GM23338 (cell line): ENCODE results near the gene NPHS1. TPM values are rescaled to one million over a fixed set of nuclear protein-coding genes. Genes with fewer than 3 reads are reported as not detected.

Experiments used
- ATAC-seq: fragments of 200-7000 bp; cut with Tn5 transposase; 3 replicates; pipeline ENCODE4 v1.9.1; 2020
- DNase-seq: peaks from one replicate; pipeline ENCODE4 v3.0.0-alpha.2; 2015; ENCODE audit warnings: low spot score
- H2AFZ ChIP-seq: fragments of 200-600 bp; sonication (generic); 2 replicates; pipeline ENCODE4 v1.8.0; 2016; ENCODE audit warnings: antibody characterized with exemption, mild to moderate bottlenecking, moderate library complexity
- H3F3A ChIP-seq: fragments of 200-600 bp; sonication (generic); replicated peaks from 2 replicates; pipeline ENCODE4 v1.8.0; 2017; ENCODE audit warnings: antibody characterized with exemption, mixed run types, low read depth
- H3K27ac ChIP-seq: fragments of 200-600 bp; sonication (generic); 2 replicates; pipeline ENCODE4 v1.6.1; 2016; ENCODE audit warnings: low read depth
- H3K27me3 ChIP-seq: fragments of 200-600 bp; sonication (generic); 2 replicates; pipeline ENCODE4 v1.8.0; 2016; ENCODE audit warnings: mild to moderate bottlenecking, mixed run types, moderate library complexity; ENCODE audit not compliant: insufficient read depth
- H3K36me3 ChIP-seq: fragments of 200-600 bp; sonication (generic); 2 replicates; pipeline ENCODE4 v1.8.0; 2016; ENCODE audit warnings: mild to moderate bottlenecking; ENCODE audit not compliant: insufficient read depth
- H3K4me1 ChIP-seq: fragments of 200-600 bp; sonication (generic); 2 replicates; pipeline ENCODE4 v1.8.0; 2016; ENCODE audit warnings: mild to moderate bottlenecking, moderate library complexity; ENCODE audit not compliant: insufficient read depth
- H3K4me2 ChIP-seq: fragments of 200-600 bp; sonication (generic); 2 replicates; pipeline ENCODE4 v1.7.1; 2017; ENCODE audit warnings: mixed run types
- H3K4me3 ChIP-seq: fragments of 200-600 bp; sonication (generic); 2 replicates; pipeline ENCODE4 v1.6.1; 2016; ENCODE audit warnings: mixed run types
- H3K79me2 ChIP-seq: fragments of 200-600 bp; sonication (generic); replicated peaks from 2 replicates; pipeline ENCODE4 v1.8.0; 2017; ENCODE audit warnings: mild to moderate bottlenecking; ENCODE audit not compliant: insufficient read depth
- H3K9me2 ChIP-seq: fragments of 200-600 bp; sonication (generic); 2 replicates; pipeline ENCODE4 v1.8.0; 2017; ENCODE audit not compliant: insufficient read depth
- H4K20me1 ChIP-seq: fragments of 200-600 bp; sonication (generic); replicated peaks from 2 replicates; pipeline ENCODE4 v1.8.0; 2017; ENCODE audit warnings: mild to moderate bottlenecking; ENCODE audit not compliant: insufficient read depth
- H3K27ac Mint-ChIP-seq: 2 replicates; pipeline ENCODE4 v1.8.0; 2020; ENCODE audit warnings: inconsistent platforms, mild to moderate bottlenecking, moderate library complexity, mixed read lengths
- H3K27me3 Mint-ChIP-seq: 3 replicates; pipeline ENCODE4 v1.8.0; 2022; ENCODE audit warnings: low read depth, mild to moderate bottlenecking, moderate library complexity, mixed read lengths, inconsistent platforms; ENCODE audit not compliant: insufficient read depth, poor library complexity
- H3K36me3 Mint-ChIP-seq: 3 replicates; pipeline ENCODE4 v1.8.0; 2021; ENCODE audit warnings: low read depth, mild to moderate bottlenecking, inconsistent platforms, moderate library complexity, mixed read lengths
- H3K4me1 Mint-ChIP-seq: 3 replicates; pipeline ENCODE4 v1.8.0; 2020; ENCODE audit warnings: mild to moderate bottlenecking, inconsistent platforms, mixed read lengths
- H3K4me3 Mint-ChIP-seq: 3 replicates; pipeline ENCODE4 v1.8.0; 2021; ENCODE audit warnings: moderate library complexity, mild to moderate bottlenecking, inconsistent platforms, mixed read lengths
- H3K9me3 Mint-ChIP-seq: 3 replicates; pipeline ENCODE4 v1.8.0; 2020; ENCODE audit warnings: moderate library complexity, mild to moderate bottlenecking, inconsistent platforms, mixed read lengths
- CREB1 ChIP-seq: fragments of 250-450 bp; sonication (Bioruptor Pico); IDR thresholded peaks from 2 replicates; pipeline ENCODE4 v1.5.0; 2020; ENCODE audit warnings: low read depth, mild to moderate bottlenecking, moderate library complexity
- CTCF ChIP-seq, 2 experiments: fragments of 200-600 bp in 1 of 2; sonication (generic) in 1 of 2; conservative IDR thresholded peaks; 2 replicates each; pipeline versions ENCODE4 v1.5.1 to v1.6.1; 2016 to 2017; ENCODE audit warnings: antibody characterized with exemption in 2 of 2, low read depth in 2 of 2, mild to moderate bottlenecking in 2 of 2, moderate library complexity in 1 of 2
- ETS1 ChIP-seq: IDR thresholded peaks from 2 replicates; pipeline ENCODE4 v1.6.1; 2016; ENCODE audit warnings: antibody characterized with exemption
- EZH2phosphoT487 ChIP-seq: fragments of 200-600 bp; sonication (generic); IDR thresholded peaks from one replicate; pipeline ENCODE4 v1.8.1; 2018; ENCODE audit warnings: antibody characterized with exemption; ENCODE audit not compliant: unreplicated experiment
- JUNB ChIP-seq: IDR thresholded peaks from one replicate; pipeline ENCODE4 v1.6.1; 2016; ENCODE audit warnings: antibody characterized with exemption; ENCODE audit not compliant: unreplicated experiment
- NANOG ChIP-seq: IDR thresholded peaks from 2 replicates; pipeline ENCODE4 v1.6.1; 2016; ENCODE audit warnings: antibody characterized with exemption, borderline replicate concordance
- POLR2AphosphoS5 ChIP-seq: IDR thresholded peaks from 2 replicates; pipeline ENCODE4 v1.6.1; 2016; ENCODE audit warnings: antibody characterized with exemption, low read depth
- REST ChIP-seq: IDR thresholded peaks from one replicate; pipeline ENCODE4 v1.6.1; 2018; ENCODE audit warnings: antibody characterized with exemption; ENCODE audit not compliant: unreplicated experiment
- STAT1 ChIP-seq: IDR thresholded peaks from one replicate; pipeline ENCODE4 v1.6.1; 2016; ENCODE audit warnings: antibody characterized with exemption; ENCODE audit not compliant: unreplicated experiment
- ZNF114 ChIP-seq: fragments of 250-450 bp; sonication (Bioruptor Pico); IDR thresholded peaks from 2 replicates; pipeline ENCODE4 v1.5.0; 2020; ENCODE audit warnings: mild to moderate bottlenecking, moderate library complexity
- ZNF331 ChIP-seq: fragments of 250-450 bp; sonication (Bioruptor Pico); IDR thresholded peaks from 2 replicates; pipeline ENCODE4 v1.5.0; 2020; ENCODE audit warnings: low read depth, mild to moderate bottlenecking, moderate library complexity
- polyA plus RNA-seq: library from polyadenylated mRNA; unstranded; fragments of >200 nt; fragmentation: Nextera tagmentation; extraction: Ambion mirVana; gene quantifications from 2 replicates; pipeline ENCODE4 v1.2.1, GENCODE V29; 2016
- total RNA-seq: library from RNA; depleted of rRNA; stranded (reverse); fragments of >200 nt; shearing (Covaris generic); gene quantifications from 2 replicates; pipeline ENCODE4 v1.2.3, GENCODE V29; 2014

The NPHS1 gene
- total and polyA plus RNA-seq, 2 experiments from 2014 or later, result 1.0 to 1.3 TPM

- TF ChIP-seq CREB1 (CRISPR knock-in tag) (no peak), ETS1 (no peak), ZNF331 (no peak), ZNF114 (CRISPR knock-in tag) (no peak), STAT1 (no peak), POLR2AphosphoS5 (no peak), REST (no peak), CTCF (conservative IDR thresholded peaks at IDR 0.05; ENCODE audit: low read depth in 2 of 2) (no peak), JUNB (no peak), EZH2phosphoT487 (no peak), NANOG (no peak)
Observed at GRCh38 chr19:35830986-35831385, 21.3 kb downstream of the NPHS1 start (continued).

- H3K4me3 Mint-ChIP-seq, result no peak overlapping the region
- H3K79me2 ChIP-seq, result no peaks in the 10 kb centered on the region
- peaks cover 9% of the 10 kb centered on the region for H3K27me3 Mint-ChIP-seq
- peak; percentile 99 for ATAC-seq
- H3K4me1 ChIP-seq, result no peaks in the 10 kb centered on the region
- H3F3A ChIP-seq, result 0 out of 2 replicates have a peak, but pooled peaks cover 6% of the 10 kb centered on the region
- H3K36me3 ChIP-seq, result no peaks in the 10 kb centered on the region
- H3K36me3 Mint-ChIP-seq, result no peaks in the 10 kb centered on the region
- H3K27me3 ChIP-seq, result no peaks in the 10 kb centered on the region
- H3K9me2 ChIP-seq, result no peaks in the 10 kb centered on the region
- H2AFZ ChIP-seq, result no peak overlapping the region
- no peaks in the 10 kb centered on the region for H3K4me1 Mint-ChIP-seq
- no peaks in the 10 kb centered on the region; the same call in 1 of the 2 replicates for H4K20me1 ChIP-seq
- TF ChIP-seq NANOG (no peak), REST (peak; percentile 99), ZNF331 (no peak)
- no peak overlapping the region for H3K4me2 ChIP-seq
- peak; percentile 93 for DNase-seq
- H3K4me3 ChIP-seq, result no peak overlapping the region
- H3K27ac ChIP-seq, result no peak overlapping the region
- H3K9me3 Mint-ChIP-seq, result no peaks in the 10 kb centered on the region
- no peak overlapping the region for H3K27ac Mint-ChIP-seq
Observed at GRCh38 chr19:35828692-35829301, 23.5 kb downstream of the NPHS1 start.
